ENCODE measurements around the gene RHBDD3.
"Not testable (repeated sequence)": the region's sequence is repeated elsewhere in the genome, so short reads cannot be mapped to it uniquely, and the experiment has no call there.

The RHBDD3 gene

DNA sequence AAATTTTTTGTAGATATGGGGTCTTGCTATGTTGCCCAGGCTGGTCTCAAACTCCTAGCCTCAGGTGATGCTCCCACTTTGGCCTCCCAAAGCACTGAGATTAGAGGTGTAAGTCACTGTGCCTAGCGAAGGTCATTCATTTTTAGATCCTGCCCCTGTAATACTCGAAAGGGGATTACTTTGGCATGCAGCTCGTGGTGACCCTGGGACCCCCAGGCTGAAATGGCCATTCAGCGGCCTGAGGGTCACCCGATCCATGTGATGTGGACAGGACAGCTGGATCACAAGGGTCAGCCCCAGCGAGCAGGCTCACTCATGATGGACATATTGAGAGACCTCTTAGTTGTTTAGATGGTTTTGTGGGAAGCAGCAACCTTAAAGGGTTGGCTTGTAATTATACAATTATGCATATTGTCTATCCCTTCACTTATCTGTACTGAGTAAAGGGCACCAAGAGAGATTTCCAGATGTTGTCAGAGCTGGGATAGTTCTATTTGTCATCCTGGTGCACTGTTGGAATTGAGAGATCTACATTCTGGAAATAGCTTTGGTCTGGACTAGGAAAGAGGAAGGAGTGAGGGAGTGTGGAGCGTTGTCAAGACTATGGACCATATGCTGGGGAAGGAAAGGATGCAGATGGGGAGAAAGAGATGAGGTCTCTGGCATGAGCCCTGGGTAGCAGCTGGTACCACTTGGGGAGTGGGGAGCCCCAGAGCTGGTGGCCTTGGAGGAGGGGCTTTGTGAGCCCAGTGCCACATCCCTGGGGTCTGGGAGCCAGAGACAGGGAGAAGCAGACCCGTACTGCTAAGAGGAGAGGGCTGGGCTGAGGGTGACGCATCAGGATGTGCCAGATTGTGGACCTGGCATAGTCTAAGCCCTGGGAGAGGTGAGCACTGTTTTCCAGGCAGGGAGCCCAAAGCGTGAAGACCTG is 15.5 kb downstream of the RHBDD3 start:
- no peak for DNase-seq (ENCODE audit: low read depth, low spot score)

DNA sequence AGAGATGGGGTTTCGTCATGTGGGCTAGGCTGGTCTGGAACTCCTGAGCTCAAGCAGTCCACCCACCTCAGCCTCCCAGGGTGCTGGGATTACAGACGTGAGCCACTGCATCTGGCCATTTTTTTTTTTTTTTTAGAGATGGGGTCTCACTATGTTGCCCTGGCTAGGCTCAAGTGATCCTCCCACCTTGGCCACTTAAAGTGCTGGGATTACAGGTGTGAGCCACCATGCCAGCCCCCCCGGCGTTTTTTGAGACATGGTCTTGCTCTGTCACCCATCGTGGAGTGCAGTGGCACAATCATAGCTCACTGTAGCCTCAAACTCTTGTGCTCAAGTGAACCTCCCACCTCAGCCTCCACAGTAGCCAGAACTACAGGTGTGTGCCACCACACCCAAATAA is 16.5 kb downstream of the RHBDD3 start:
- no peak for DNase-seq (ENCODE audit: low read depth, low spot score)

DNA sequence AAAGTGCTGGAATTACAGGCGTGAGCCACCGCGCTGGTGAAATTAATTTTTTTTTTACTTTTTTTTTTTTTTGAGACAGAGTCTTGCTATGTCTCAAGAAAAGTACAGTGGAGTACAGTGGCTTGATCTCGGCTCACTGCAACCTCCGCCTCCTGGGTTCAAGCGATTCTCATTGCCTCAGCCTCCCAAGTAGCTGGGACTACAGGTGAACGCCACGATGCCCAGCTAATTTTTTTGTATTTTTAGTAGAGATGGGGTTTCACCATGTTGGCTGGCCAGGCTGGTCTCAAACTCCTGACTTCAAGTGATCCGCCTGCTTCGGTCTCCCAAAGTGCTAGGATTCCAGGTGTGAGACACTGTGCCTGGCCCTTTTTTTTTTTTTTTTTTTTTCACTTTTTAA is 19.9 kb downstream of the RHBDD3 start:
- not testable (repeated sequence) for DNase-seq (ENCODE audit: low read depth, low spot score)

- no peak for DNase-seq (ENCODE audit: low read depth, low spot score)
Observed at GRCh38 chr22:29245626-29246385, 22.0 kb downstream of the RHBDD3 start.

GRCh38 chr22:29244785-29245625 is 22.8 kb downstream of the RHBDD3 start:
- no peak for DNase-seq (ENCODE audit: low read depth, low spot score)

DNA sequence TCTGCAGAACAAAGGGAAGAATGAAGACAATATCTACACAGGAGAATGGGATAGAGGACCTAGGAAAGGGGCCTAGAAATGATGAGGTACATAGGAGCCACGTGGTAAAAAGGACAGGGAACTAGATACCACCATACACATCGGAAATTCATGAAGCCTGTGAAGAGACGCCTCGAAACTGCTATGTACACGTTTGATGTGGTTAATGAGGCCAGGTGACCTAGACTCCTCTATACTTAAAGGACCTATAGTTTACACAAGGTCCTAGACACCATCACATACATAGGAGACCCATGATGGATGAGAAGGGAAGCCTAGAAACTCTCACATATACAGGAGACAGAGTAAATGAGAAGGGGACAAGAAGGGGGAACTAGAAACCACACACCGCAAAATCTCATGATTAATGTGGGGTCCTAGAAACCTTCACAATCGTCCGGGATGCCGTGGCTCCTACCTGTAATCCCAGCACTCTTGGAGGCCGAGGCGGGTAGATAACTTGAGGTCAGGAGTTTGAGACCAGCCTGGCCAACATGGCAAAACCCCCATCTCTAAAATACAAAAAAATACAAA is 23.8 kb downstream of the RHBDD3 start:
- no peak for DNase-seq (ENCODE audit: low read depth, low spot score)

DNA sequence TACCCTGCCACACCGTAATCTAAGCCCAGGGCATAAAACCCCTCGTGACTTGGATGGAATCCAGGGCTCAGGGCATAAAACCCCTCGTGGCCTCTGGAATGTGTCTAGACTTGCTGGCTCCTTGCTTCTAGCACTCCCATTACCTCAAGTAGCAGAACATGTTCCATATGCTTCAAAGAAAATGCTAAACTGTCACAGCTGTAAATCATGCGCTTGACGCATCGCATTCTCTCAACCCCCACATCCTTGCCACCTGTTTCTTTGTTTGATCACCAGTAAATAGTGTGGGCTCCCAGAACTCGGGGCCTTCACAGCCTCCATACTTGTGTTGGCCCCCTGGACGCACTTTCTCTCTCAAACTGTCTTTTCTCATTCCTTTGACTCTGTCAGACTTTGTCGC is 27.3 kb downstream of the RHBDD3 start:
- DNase-seq (ENCODE audit: low read depth, low spot score) = not testable (repeated sequence)

DNA sequence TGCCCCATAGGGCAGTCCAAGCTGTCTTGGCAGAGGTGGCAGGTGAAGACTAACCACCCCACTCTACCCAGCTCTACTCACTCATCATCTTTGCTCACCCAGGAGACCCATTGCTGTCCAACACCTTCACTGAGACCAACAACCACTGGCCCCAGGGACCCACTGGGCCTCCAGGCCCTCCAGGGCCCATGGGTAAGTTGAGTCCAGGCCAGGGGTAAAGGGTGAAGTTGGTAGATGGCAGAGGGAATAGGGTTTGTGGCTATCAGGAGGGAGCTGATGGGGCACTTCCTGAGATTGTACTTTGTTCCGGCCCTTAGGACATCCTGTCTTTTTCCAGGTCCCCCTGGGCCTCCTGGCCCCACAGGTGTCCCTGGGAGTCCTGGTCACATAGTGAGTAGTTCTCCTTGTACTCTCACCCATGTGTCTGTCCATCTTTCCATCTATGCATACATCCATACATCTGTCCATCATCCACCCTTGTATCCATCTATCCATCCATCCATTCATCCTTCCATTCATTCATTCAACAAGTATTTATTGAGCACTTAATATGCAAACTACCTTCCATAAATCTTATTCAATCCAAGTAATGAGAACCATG is 34.4 kb downstream of the RHBDD3 start:
- DNase-seq (ENCODE audit: low read depth, low spot score) = no peak

- DNase-seq (ENCODE audit: low read depth, low spot score) = no peak
Observed at GRCh38 chr22:29231971-29232959, 35.5 kb downstream of the RHBDD3 start.

DNA sequence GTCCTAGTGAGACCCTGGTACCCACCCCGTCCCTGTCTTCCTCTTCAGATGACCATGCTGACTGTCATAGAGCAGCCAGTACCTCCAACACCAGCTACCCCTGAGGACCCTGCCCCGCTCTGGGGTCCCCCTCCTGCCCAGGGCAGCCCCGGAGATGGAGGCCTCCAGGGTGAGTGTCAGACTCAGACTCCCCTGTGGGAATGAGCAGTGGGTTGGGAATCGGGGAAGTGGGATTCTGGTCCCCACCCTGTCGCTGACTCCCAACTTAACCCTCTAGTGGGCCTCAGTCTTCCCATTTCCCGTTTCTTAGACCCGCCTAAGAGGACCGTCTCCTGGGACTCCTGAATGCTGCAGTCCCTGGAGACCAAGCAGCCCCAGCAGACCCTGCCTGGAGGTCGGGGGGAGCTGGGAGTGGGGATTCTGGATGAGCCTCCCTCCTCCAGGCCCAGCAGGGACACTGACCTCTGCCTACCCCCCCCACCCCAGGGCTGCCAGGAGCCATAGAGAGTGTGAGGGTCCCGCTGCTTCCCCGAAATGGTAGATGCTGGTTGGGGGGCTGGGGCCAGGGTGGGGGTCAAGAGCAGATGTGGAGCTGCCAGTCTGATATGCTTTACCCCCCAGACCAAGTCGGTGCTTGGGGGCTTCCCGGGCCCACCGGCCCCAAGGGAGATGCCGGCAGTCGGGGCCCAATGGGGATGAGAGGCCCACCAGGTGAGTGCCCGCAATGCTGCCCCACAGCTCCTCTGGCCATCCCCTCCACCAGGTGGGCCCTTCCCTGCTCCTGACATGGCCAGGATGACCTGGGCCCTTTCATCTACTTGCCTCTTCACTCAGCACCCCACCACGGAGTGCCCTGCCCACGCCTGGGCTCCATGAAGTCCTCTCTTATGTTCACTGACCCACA is 36.6 kb downstream of the RHBDD3 start:
- DNase-seq (ENCODE audit: low read depth, low spot score) = no peak

DNA sequence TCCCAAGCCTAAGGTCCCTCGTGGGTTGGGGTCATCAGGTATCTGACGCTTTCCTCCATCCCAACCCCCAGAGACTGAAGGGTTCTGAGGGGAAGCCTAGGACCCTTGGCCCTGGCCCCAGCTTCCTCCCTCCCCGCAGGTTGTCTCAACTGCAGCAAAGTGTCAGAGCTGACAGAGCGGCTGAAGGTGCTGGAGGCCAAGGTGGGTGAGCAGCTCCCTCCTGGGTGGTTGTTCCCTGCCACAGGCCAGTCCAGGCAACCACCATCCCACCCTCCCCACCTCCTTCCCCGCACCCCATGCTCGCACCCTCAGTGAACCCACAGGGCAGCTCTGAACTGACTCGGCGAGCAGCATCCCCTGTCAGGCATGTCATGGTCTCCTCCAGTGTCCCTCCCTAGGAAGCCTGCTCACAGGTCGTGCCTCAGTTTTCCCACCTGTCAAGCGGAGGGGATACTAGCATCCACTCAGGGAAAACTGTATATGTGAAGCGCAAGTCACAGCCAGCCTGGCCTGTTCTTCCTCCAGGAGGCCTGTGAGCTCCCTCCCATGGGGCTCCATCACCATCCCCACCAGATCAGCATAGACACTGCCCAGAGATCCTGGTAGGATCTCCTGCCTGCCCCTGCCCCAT is 41.3 kb downstream of the RHBDD3 start:
- no peak for DNase-seq (ENCODE audit: low read depth, low spot score)

- no peak for DNase-seq (ENCODE audit: low read depth, low spot score)
Observed at GRCh38 chr22:29225422-29226090, 42.2 kb downstream of the RHBDD3 start.

- no peak for DNase-seq (ENCODE audit: low read depth, low spot score)
Observed at GRCh38 chr22:29224859-29225410, 42.8 kb downstream of the RHBDD3 start.

- DNase-seq (ENCODE audit: low read depth, low spot score) = no peak
Observed at GRCh38 chr22:29224121-29224858, 43.5 kb downstream of the RHBDD3 start.

DNA sequence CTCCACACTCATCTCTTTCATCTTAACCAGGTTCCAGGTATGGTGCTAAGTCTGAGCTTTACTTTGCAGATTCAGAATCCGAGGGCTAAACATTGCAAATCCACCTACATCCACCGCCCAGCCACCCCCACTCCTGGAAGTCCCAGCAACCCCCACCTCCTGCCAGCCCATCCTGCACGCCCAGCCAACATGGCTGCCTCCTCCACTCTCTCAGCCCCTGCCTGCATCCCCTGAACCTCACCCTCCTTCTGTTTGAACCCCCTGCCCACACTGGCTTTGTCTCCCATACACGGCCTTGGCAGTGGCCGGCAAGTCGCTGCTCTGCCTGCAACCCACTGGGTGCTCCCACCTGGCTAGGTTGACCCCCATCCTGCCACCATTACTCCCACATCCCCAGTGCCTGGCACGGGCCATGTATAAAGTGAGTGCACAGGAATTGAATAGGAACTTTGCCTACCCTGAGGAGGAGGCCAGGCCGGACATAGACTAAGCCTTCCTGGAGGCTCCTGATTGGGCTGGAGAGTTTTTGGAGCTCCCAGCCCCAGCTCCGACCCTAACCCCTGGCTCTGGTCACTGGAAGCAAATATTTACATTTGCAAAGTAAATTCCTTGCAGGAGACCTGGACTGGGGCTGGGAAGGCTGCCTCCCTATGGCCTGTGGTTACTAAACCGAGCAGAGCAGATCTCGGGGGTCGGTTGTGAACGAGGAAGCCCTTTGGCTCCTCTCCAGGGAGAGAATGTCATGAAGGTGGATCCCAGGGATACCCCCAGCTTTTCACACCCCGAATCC is 47.7 kb downstream of the RHBDD3 start:
- DNase-seq (ENCODE audit: low read depth, low spot score) = no peak

DNA sequence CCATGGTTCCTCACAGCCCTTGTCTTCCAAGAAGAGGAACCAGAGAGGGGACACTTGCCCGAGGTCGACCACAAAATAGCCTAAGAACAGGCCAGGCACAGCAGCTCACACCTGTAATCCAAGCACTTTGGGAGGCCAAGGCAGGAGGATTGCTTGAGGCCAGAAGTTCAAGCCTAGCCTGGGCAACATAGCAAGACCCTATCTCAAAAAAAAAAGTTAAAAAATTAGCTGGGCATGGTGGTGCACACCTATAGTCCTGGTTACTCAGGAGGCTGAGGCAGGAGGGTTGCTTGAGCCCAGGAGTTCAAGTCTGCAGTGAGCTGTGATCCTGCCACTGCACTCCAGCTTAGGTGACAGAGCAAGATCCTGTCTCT is 48.4 kb downstream of the RHBDD3 start:
- not testable (repeated sequence) for DNase-seq (ENCODE audit: low read depth, low spot score)
